ENCODE data around the gene CHDH.

CHDH gene

DNA sequence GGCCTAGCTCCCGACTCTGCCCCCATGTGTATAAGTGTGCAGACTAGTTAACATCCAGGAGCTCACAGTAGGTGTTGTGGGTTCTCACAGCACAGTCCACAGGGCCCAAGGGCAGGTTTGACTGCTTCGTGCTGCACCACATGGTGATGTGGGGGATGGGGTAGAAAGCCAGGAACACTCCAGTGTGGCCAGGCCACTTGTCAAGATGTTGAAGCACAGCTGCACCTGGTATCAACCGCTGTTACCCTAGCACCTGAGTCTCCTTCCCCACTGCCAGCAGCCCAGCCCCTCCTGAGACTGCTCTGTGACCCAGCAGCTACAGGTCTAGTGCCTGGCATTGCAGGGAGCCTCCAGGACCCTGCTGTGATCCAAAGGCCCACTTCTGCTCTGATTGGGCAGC, 53.4 kb downstream of the CHDH start:
- TF ChIP-seq TAF1 (IDR thresholded peaks at IDR 0.05; ENCODE audit: borderline replicate concordance, low read depth, low read length) (no peak), POLR2A (IDR thresholded peaks at IDR 0.05; ENCODE audit: low read depth, low read length) (no peak), POLR2AphosphoS5 (IDR thresholded peaks at IDR 0.05; ENCODE audit: low read depth, low read length) (no peak)
- no peak for DNase-seq (ENCODE audit: insufficient read length)
- no peak for FAIRE-seq

DNA sequence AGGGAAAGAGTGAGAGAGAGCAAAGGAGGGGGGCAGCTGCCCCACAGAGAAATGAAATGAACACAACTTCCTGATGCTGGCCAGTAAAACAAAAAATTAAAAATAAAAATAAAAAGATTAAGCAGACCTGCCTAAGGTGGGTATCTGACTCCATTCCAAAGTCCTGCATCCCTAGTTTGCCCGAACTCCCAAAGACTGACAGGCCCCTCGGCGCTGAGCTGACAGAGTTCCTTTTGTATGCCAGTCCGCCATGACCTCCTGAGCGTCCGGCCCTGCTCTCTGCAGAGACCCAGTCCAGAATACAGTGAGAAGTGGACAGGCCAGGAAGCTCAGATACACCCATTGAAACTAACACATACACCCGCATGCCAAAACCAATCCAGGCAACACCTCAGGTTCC, 54.9 kb downstream of the CHDH start:
- FAIRE-seq (no peak), DNase-seq (ENCODE audit: insufficient read length) (no peak)
- no peak for TF ChIP-seq TAF1 (IDR thresholded peaks at IDR 0.05; ENCODE audit: borderline replicate concordance, low read depth, low read length)
- TF ChIP-seq POLR2AphosphoS5 (IDR thresholded peaks at IDR 0.05; ENCODE audit: low read depth, low read length): no peak
- TF ChIP-seq POLR2A (IDR thresholded peaks at IDR 0.05; ENCODE audit: low read depth, low read length): no peak

DNA sequence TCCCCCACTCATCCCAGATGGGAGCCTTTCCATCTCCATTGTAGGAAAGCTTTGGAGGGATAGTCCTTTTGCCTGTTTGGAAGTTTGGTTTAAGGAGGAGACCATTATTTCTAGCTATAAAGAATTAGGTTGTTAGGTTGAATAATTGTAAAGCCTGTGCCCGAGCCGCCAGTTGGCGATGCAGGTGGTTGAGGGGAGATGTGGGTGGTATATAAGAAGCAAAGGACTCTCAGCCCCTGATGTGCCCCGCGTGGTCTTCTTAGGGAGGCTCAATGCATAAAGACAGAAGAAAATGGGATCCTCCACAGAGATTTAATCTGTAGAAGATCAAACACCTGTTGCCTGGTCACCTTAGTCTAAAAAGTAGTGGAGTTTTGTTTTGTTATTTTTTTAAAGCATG, 55.7 kb downstream of the CHDH start:
- no peak for FAIRE-seq
- no peak for DNase-seq (ENCODE audit: insufficient read length)
- no peak for TF ChIP-seq TAF1 (IDR thresholded peaks at IDR 0.05; ENCODE audit: borderline replicate concordance, low read depth, low read length)
- TF ChIP-seq POLR2A (IDR thresholded peaks at IDR 0.05; ENCODE audit: low read depth, low read length): no peak
- no peak for TF ChIP-seq POLR2AphosphoS5 (IDR thresholded peaks at IDR 0.05; ENCODE audit: low read depth, low read length)

DNA sequence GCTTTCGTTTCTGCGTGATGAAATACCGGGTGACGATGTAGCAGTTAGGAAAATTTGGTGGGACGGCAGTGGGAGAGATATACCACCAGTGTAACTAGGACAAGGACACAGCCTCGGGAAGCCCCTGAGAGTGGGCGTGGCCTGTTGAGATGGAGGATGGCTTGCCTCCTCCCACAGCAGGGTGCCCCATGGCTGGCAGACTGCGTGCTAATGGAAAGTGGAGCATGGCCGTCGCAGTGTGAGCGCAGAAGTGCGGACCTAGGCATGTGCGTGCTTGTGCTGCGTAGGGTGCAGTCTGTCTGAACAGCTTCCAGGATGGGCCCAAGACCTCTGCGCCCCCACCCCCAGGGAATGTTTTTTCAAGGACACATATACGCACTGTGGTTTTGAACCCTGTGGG, 56.8 kb downstream of the CHDH start:
- TF ChIP-seq POLR2A (IDR thresholded peaks at IDR 0.05; ENCODE audit: low read depth, low read length): no peak
- no peak for TF ChIP-seq TAF1 (IDR thresholded peaks at IDR 0.05; ENCODE audit: borderline replicate concordance, low read depth, low read length)
- TF ChIP-seq POLR2AphosphoS5 (IDR thresholded peaks at IDR 0.05; ENCODE audit: low read depth, low read length): no peak
- no peak for FAIRE-seq
- no peak for DNase-seq (ENCODE audit: insufficient read length)

DNA sequence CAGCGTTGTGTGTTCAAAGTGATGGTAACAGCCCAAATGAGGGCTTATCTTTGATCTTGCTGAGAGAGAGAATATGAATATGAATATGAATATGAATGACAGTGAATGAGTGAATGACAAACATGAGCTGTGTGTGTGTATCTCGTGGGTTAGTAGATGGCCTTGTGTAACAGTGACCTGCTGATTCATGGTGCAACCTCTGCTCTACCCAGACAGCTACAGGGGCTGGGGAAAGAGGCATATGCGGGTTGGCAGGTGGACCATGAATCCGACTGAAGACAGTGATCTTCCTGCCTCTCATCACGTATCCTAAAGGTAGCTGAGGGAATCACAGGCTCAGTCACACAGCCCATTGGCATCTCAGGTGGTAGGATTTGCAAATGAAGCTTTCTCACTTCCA, 58.2 kb downstream of the CHDH start:
- FAIRE-seq: no peak
- no peak for DNase-seq (ENCODE audit: insufficient read length)
- TF ChIP-seq TAF1 (IDR thresholded peaks at IDR 0.05; ENCODE audit: borderline replicate concordance, low read depth, low read length): no peak
- TF ChIP-seq POLR2AphosphoS5 (IDR thresholded peaks at IDR 0.05; ENCODE audit: low read depth, low read length): no peak
- TF ChIP-seq POLR2A (IDR thresholded peaks at IDR 0.05; ENCODE audit: low read depth, low read length): no peak

DNA sequence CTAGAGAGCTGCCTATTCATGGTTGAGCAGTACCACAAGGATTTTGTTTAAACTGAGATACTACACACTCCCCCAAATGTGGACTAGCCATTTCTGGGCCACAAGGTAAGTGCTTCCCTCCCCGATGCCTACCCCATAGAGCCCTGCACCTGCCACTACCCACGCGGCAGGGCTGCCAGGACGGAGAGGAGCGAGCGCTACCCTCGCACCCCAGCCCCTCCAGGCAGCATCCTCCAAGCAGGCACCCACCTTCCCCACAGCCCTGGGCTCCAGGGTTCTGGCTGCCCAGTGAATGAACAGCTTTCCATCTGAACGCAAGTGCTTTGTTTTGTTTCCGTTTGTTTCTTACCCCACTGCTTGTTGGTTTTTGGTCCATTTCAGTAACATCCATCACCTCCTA, 59.2 kb downstream of the CHDH start:
- no peak for DNase-seq (ENCODE audit: insufficient read length)
- no peak for TF ChIP-seq POLR2AphosphoS5 (IDR thresholded peaks at IDR 0.05; ENCODE audit: low read depth, low read length)
- TF ChIP-seq TAF1 (IDR thresholded peaks at IDR 0.05; ENCODE audit: borderline replicate concordance, low read depth, low read length): no peak
- no peak for TF ChIP-seq POLR2A (IDR thresholded peaks at IDR 0.05; ENCODE audit: low read depth, low read length)
- no peak for FAIRE-seq

DNA sequence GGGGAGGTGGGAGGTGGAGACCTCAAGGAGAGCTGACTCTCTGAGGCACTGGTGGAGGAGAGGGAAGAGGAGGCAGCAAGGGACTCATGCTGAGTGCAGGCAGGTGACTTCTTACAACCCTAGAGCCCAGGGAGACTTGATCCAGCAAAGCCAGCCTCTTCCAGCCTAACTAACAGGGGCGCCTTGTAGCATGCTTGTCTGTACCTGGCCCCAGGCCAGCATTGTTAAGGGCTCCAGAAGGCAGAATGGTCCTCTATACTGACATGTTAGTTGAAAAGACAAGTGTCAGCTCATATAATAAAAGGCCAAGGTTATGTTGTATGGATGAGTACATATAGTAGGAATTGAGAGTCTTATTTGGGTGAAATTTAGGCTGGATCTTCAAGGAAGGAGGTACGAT, 65.4 kb downstream of the CHDH start:
- FAIRE-seq (no peak), DNase-seq (ENCODE audit: insufficient read length) (no peak)
- no peak for TF ChIP-seq POLR2AphosphoS5 (IDR thresholded peaks at IDR 0.05; ENCODE audit: low read depth, low read length)
- no peak for TF ChIP-seq TAF1 (IDR thresholded peaks at IDR 0.05; ENCODE audit: borderline replicate concordance, low read depth, low read length)
- TF ChIP-seq POLR2A (IDR thresholded peaks at IDR 0.05; ENCODE audit: low read depth, low read length): no peak

DNA sequence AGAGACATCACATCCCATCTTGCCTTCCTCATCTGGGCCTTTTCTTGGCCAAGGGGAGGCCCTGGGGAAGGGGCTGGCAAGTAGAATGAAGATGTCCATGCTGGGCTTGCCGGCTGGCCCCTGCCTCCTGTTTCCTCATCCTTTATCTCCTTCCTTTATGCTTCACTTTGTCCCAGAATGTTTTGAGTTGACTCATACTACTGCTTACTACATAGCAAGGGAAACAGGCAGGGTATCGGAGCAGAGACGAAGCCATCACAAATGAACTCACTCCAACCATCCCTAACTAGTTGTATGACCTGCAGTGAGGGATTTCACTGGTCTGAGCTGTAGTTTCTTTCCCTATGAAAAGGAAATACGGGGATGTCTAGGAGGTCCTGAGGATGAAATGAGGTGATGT, 66.0 kb downstream of the CHDH start:
- TF ChIP-seq POLR2A (IDR thresholded peaks at IDR 0.05; ENCODE audit: low read depth, low read length): no peak
- FAIRE-seq (no peak), DNase-seq (ENCODE audit: insufficient read length) (no peak)

DNA sequence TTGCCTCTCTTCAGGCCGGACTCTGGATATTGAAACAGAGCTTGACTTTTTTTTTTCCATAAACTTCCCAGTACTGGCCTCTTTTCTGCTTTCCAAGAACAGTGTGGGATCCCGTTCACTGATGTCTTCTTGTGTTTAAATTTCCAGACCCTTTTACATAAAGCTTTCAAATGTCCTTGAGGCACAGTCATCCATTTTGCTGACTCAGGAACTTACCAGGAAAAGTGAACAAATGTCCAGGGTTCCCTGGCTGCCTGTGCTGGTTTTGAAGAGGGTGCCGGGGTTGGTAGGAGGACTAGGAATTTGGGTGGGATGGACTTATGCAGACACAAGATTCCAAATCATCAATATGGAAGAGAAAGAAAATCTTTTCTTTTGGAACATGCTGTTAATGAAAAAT, 68.1 kb downstream of the CHDH start:
- TF ChIP-seq TAF1 (IDR thresholded peaks at IDR 0.05; ENCODE audit: borderline replicate concordance, low read depth, low read length) (no peak), POLR2AphosphoS5 (IDR thresholded peaks at IDR 0.05; ENCODE audit: low read depth, low read length) (no peak), POLR2A (IDR thresholded peaks at IDR 0.05; ENCODE audit: low read depth, low read length) (no peak)
- DNase-seq (ENCODE audit: insufficient read length) (no peak), FAIRE-seq (no peak)

DNA sequence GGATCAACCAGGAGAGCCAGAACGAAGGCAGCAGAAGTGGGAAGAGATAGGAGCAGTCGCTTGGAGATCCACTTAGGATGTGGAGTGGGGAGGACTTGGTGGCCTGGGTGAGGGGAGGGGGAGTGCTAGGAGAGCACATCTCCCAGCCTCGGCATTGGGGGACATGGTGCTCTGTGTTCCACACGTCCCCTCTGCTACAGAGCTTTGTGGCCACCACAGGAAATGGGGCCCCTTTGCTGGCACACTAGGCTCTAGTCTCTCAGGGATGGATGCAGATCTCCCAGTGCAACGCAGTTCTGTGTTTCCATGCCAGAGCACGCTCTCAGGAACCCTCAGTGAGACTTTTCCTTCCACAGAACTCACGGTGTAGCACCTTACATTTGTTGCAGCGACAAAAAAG, 68.8 kb downstream of the CHDH start:
- TF ChIP-seq TAF1 (IDR thresholded peaks at IDR 0.05; ENCODE audit: borderline replicate concordance, low read depth, low read length) (no peak), POLR2AphosphoS5 (IDR thresholded peaks at IDR 0.05; ENCODE audit: low read depth, low read length) (no peak), POLR2A (IDR thresholded peaks at IDR 0.05; ENCODE audit: low read depth, low read length) (no peak)
- DNase-seq (ENCODE audit: insufficient read length): no peak
- FAIRE-seq: no peak

DNA sequence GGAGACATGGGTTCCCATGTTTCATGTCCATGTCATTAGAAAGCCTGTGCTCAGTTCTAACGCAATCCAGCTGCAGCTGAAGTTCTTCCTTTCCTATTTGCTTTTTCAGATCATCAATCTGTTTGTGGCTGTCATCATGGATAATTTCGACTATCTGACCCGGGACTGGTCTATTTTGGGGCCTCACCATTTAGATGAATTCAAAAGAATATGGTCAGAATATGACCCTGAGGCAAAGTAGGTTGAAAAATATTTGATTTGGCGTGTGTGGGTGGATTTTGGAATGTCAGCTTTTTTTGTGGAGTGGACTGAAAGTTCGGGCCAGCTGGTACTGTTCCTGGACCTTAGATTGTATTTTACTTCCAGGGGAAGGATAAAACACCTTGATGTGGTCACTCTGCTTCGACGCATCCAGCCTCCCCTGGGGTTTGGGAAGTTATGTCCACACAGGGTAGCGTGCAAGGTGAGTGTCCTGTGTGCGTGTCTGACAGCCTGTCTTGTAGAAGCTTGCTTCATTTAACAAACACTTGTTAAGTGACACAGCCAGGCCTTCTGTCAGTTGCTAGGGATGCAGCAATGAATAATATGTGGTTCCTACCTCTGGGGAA, 69.6 kb downstream of the CHDH start:
- FAIRE-seq (peak; percentile 46), DNase-seq (ENCODE audit: insufficient read length) (no peak)
- TF ChIP-seq TAF1 (IDR thresholded peaks at IDR 0.05; ENCODE audit: borderline replicate concordance, low read depth, low read length) (no peak), POLR2AphosphoS5 (IDR thresholded peaks at IDR 0.05; ENCODE audit: low read depth, low read length) (no peak), POLR2A (IDR thresholded peaks at IDR 0.05; ENCODE audit: low read depth, low read length) (no peak)

DNA sequence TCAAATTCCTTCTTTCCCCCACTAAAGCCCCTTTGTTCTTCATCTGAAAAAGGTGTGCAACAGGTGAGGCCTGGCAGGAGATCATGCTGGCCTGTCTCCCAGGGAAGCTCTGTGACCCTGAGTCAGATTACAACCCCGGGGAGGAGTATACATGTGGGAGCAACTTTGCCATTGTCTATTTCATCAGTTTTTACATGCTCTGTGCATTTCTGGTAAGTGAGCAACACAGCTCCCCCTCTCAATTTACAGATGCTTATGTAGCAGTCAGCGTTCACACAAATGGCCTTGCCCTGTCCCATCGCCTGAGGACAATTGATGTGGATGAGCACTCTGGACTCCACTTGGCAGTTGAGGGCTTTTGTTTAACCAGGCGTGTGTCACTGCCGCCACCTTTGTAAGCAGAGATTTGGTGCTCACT, 70.4 kb downstream of the CHDH start:
- FAIRE-seq (no peak), DNase-seq (ENCODE audit: insufficient read length) (no peak)
- no peak for TF ChIP-seq POLR2A (IDR thresholded peaks at IDR 0.05; ENCODE audit: low read depth, low read length)
- no peak for TF ChIP-seq POLR2AphosphoS5 (IDR thresholded peaks at IDR 0.05; ENCODE audit: low read depth, low read length)
- no peak for TF ChIP-seq TAF1 (IDR thresholded peaks at IDR 0.05; ENCODE audit: borderline replicate concordance, low read depth, low read length)

DNA sequence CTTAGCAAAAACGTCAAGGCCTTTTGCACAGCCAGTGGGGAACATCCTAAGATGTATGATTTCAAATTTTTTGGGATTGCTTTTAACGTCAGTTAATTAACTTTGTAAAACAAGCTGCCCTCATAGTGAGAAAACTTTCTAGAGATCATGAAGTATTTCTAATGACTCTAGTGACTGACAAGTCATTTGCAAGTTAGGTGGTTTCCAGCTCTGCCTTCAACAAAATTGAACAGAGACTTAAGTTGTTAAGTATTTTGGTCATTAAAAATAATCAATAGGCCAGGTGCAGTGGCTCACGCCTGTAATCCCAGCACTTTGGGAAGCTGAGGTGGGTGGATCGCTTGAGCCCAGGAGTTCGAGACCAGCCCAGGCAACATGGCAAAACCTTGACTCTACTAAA, 71.2 kb downstream of the CHDH start:
- DNase-seq (ENCODE audit: insufficient read length) (no peak), FAIRE-seq (no peak)
- TF ChIP-seq POLR2AphosphoS5 (IDR thresholded peaks at IDR 0.05; ENCODE audit: low read depth, low read length): no peak

All from GM12892 (cell line).